ENCODE measurements around the gene PLCXD3. TPM values are rescaled to one million over a fixed set of nuclear protein-coding genes. Genes with fewer than 3 reads are reported as not detected.

PLCXD3 gene
- total RNA-seq, 1 experiment from 2014 or later, result not detected

DNA sequence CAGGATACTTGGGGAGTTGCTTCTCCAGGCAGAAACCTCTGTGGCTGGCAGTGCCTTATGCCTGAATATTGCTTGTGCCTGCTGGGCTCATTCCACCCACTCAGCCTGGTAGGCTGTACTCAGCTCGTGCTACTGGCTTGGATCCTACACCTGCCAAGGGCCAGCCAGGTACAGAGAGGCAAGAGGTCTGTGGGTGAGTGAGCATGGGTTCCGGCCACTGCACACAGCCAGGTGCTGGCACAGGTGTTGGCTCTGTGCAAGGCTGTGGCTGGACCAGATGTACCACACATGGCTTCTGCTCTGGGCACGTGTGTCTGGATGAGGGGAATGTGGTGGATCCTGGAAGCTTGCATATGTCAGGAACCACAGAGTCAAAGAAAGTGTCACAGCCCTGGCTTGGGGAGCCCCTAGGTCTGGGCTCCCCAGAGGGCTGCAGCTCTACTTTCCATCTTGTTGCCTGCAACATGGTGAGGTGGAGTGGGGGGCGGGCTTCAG is 220.4 kb downstream of the PLCXD3 start:
- Mint-ChIP-seq H3K9me3 (ENCODE audit: unreplicated experiment) (peaks cover 5% of the 10 kb centered on the region), H3K4me1 (ENCODE audit: insufficient read depth, unreplicated experiment) (no peaks in the 10 kb centered on the region), H3K27me3 (ENCODE audit: insufficient read depth, unreplicated experiment) (no peaks in the 10 kb centered on the region), H3K36me3 (ENCODE audit: insufficient read depth, unreplicated experiment) (no peaks in the 10 kb centered on the region), H3K4me3 (ENCODE audit: unreplicated experiment) (no peak overlapping the region), H3K27ac (ENCODE audit: low read depth, unreplicated experiment) (no peak overlapping the region)
- TF ChIP-seq, protein P1, sequence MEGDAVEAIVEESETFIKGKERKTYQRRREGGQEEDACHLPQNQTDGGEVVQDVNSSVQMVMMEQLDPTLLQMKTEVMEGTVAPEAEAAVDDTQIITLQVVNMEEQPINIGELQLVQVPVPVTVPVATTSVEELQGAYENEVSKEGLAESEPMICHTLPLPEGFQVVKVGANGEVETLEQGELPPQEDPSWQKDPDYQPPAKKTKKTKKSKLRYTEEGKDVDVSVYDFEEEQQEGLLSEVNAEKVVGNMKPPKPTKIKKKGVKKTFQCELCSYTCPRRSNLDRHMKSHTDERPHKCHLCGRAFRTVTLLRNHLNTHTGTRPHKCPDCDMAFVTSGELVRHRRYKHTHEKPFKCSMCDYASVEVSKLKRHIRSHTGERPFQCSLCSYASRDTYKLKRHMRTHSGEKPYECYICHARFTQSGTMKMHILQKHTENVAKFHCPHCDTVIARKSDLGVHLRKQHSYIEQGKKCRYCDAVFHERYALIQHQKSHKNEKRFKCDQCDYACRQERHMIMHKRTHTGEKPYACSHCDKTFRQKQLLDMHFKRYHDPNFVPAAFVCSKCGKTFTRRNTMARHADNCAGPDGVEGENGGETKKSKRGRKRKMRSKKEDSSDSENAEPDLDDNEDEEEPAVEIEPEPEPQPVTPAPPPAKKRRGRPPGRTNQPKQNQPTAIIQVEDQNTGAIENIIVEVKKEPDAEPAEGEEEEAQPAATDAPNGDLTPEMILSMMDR (IDR thresholded peaks at IDR 0.05; ENCODE audit: unreplicated experiment), result no peak
- BruUV-seq (replicated peaks), result no TSS peak
- no peak for DNase-seq (ENCODE audit: unreplicated experiment)
- POLR2A ChIA-PET, result no interaction called here
- intact Hi-C loops (cut with micrococcal nuclease), result no loop called here
- CTCF ChIA-PET, result interaction anchor here (0.7 to 1.7 kb wide), 2 partner anchors 19 to 113 kb away, joined by 3 to 4 read pairs; no protein-coding TSS in a partner anchor

DNA sequence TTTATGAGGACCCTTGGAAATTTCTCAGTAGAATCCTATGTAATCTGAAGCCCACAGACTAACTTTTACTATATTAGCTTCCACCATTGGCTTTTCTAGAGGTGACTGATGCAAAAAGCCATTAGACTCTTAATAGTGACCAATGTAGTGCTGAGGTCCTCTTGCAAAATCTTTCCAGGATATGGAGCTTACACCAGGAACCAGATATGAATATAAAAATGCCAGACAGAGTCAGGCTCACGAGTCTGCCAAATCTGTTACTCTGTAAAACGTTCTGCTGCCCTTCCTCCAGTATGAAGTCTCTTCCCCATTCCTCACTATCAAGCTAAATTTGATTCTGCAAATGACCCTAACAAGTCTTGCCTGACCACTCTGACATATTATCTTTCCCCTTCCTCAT is 223.7 kb downstream of the PLCXD3 start:
- intact Hi-C loops (cut with micrococcal nuclease), result no loop called here
- no peaks in the 10 kb centered on the region for H3K36me3 Mint-ChIP-seq (ENCODE audit: insufficient read depth, unreplicated experiment)
- H3K27me3 Mint-ChIP-seq (ENCODE audit: insufficient read depth, unreplicated experiment), result peaks cover 23% of the 10 kb centered on the region
- H3K4me3 Mint-ChIP-seq (ENCODE audit: unreplicated experiment), result no peak overlapping the region
- TF ChIP-seq, protein P1 (IDR thresholded peaks at IDR 0.05; ENCODE audit: unreplicated experiment), result no peak
- no TSS peak for BruUV-seq (replicated peaks)
- peaks cover 5% of the 10 kb centered on the region for H3K9me3 Mint-ChIP-seq (ENCODE audit: unreplicated experiment)
- no peak for DNase-seq (ENCODE audit: unreplicated experiment)
- no peak overlapping the region for H3K27ac Mint-ChIP-seq (ENCODE audit: low read depth, unreplicated experiment)
- CTCF ChIA-PET, result interaction anchor here (0.6 to 1.9 kb wide), 3 partner anchors 17 to 318 kb away, joined by 3 to 7 read pairs (median 4); no protein-coding TSS in a partner anchor
- POLR2A ChIA-PET, result no interaction called here
- H3K4me1 Mint-ChIP-seq (ENCODE audit: insufficient read depth, unreplicated experiment), result no peaks in the 10 kb centered on the region

DNA sequence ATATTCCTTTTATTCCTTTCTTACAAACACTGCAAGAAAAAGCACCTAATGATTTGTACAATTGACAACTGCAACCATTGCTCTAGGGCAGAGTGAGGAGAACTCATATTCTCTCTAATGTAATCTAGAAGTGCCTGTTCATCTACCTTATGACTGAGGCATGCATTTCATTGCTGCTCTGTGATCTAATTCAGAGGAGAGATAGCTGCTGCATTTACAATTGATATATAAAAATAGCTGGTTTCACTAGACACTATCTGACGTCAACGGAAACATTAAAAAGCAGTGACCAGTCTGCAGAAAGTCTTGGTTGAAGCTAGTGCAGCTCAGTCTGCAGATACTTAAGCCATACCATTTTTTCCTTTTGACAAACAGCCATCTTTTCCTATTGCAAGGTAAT is 224.2 kb downstream of the PLCXD3 start:
- POLR2A ChIA-PET, result no interaction called here
- DNase-seq (ENCODE audit: unreplicated experiment), result no peak
- CTCF ChIA-PET, result interaction anchor here (0.6 to 1.9 kb wide), 3 partner anchors 16 to 319 kb away, joined by 3 to 7 read pairs (median 4); no protein-coding TSS in a partner anchor
- Mint-ChIP-seq H3K36me3 (ENCODE audit: insufficient read depth, unreplicated experiment) (no peaks in the 10 kb centered on the region), H3K9me3 (ENCODE audit: unreplicated experiment) (peaks cover 5% of the 10 kb centered on the region), H3K4me1 (ENCODE audit: insufficient read depth, unreplicated experiment) (no peaks in the 10 kb centered on the region), H3K4me3 (ENCODE audit: unreplicated experiment) (no peak overlapping the region), H3K27me3 (ENCODE audit: insufficient read depth, unreplicated experiment) (peaks cover 28% of the 10 kb centered on the region), H3K27ac (ENCODE audit: low read depth, unreplicated experiment) (no peak overlapping the region)
- BruUV-seq (replicated peaks), result no TSS peak
- TF ChIP-seq, protein P1 (IDR thresholded peaks at IDR 0.05; ENCODE audit: unreplicated experiment), result no peak
- intact Hi-C loops (cut with micrococcal nuclease), result no loop called here

DNA sequence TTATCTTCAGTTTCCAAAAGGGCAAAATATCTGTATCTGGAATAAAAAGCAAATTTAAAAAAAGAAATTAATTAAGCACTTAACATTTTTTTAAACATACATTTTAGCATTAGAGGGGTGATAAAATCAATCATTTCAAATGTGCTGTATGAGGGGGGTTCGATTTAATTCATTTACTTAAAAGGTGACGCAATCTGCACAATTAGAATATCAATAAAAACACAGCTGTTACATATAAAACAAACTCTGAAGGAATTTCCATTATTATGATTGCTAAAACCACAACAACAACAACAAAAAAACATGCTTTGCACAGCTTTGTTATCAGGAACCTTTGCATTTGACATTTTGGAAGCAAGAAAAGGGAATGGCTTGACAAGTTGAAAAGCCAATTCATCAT is 225.5 kb downstream of the PLCXD3 start:
- peaks cover 33% of the 10 kb centered on the region for H3K27me3 Mint-ChIP-seq (ENCODE audit: insufficient read depth, unreplicated experiment)
- H3K9me3 Mint-ChIP-seq (ENCODE audit: unreplicated experiment), result peaks cover 5% of the 10 kb centered on the region
- H3K4me3 Mint-ChIP-seq (ENCODE audit: unreplicated experiment), result no peak overlapping the region
- BruUV-seq (replicated peaks), result no TSS peak
- H3K4me1 Mint-ChIP-seq (ENCODE audit: insufficient read depth, unreplicated experiment), result no peaks in the 10 kb centered on the region
- intact Hi-C loops (cut with micrococcal nuclease), result no loop called here
- no peak for DNase-seq (ENCODE audit: unreplicated experiment)
- no peaks in the 10 kb centered on the region for H3K36me3 Mint-ChIP-seq (ENCODE audit: insufficient read depth, unreplicated experiment)
- no peak overlapping the region for H3K27ac Mint-ChIP-seq (ENCODE audit: low read depth, unreplicated experiment)
- CTCF ChIA-PET, result interaction anchor here (1.0 kb wide), 1 partner anchor 28 kb away, joined by 3 read pairs; no protein-coding TSS in a partner anchor
- POLR2A ChIA-PET, result no interaction called here
- TF ChIP-seq, protein P1 (IDR thresholded peaks at IDR 0.05; ENCODE audit: unreplicated experiment), result no peak

Measured in MCF 10A (cell line).